ENCODE results near the gene SIRPG. TPM values are rescaled to one million over a fixed set of nuclear protein-coding genes. Genes with fewer than 3 reads are reported as not detected.

The SIRPG gene
- total and polyA plus RNA-seq, 10 of the 15 experiments (the other 5 are each of a cell fraction or from before 2014, with no cell fraction given), result 1.1 to 13.0 (median 4.1) TPM

GRCh38 chr20:1694672-1695071 lies 37.1 kb upstream of the SIRPG start:
- no peaks in the 10 kb centered on the region for H3K79me2 ChIP-seq (ENCODE audit: control insufficient read depth, insufficient read depth, low read length)
- FAIRE-seq (no peak), ATAC-seq (no peak), DNase-seq (ENCODE audit: low read depth, low spot score) (no peak)
- H3K9ac ChIP-seq (ENCODE audit: control insufficient read depth, insufficient read depth, low read length), result no peak overlapping the region
- H3K4me2 ChIP-seq (ENCODE audit: control insufficient read depth, insufficient read depth), result no peak overlapping the region
- no TSS peak for BruUV-seq (replicated peaks)
- H3K27ac ChIP-seq (ENCODE audit: control insufficient read depth, insufficient read depth), result no peak overlapping the region
- ChIA-PET RAD21 (ENCODE audit: unreplicated experiment) (no interaction called here), CTCF (no interaction called here), POLR2A (no interaction called here), SMC1A (ENCODE audit: uncharacterized antibody, unreplicated experiment) (no interaction called here)
- no peak overlapping the region for H2AFZ ChIP-seq (ENCODE audit: control insufficient read depth, low read depth, low read length)
- no peaks in the 10 kb centered on the region for H3K36me3 ChIP-seq (ENCODE audit: control insufficient read depth in 2 of 2, insufficient read depth in 2 of 2, low read length in 1 of 2)
- no peak overlapping the region for H3K4me3 ChIP-seq
- TF ChIP-seq KDM1A (IDR thresholded peaks at IDR 0.05; ENCODE audit: borderline replicate concordance), result no peak
- no peak for TF ChIP-seq CEBPB (IDR thresholded peaks at IDR 0.05; ENCODE audit: borderline replicate concordance in 1 of 2, low read depth in 2 of 2, low read length in 2 of 2)
- no peak for TF ChIP-seq IKZF2 (IDR thresholded peaks at IDR 0.05)
- no peak for TF ChIP-seq SUPT20H (IDR thresholded peaks at IDR 0.05; ENCODE audit: borderline replicate concordance, control insufficient read depth, low read depth, low read length)
- no peak for TF ChIP-seq NFYA (IDR thresholded peaks at IDR 0.05; ENCODE audit: borderline replicate concordance, low read depth, low read length)
- TF ChIP-seq ZNF384 (IDR thresholded peaks at IDR 0.05; ENCODE audit: borderline replicate concordance, low read depth, low read length), result no peak
- TF ChIP-seq CBX5 (IDR thresholded peaks at IDR 0.05; ENCODE audit: low read depth), result no peak
- TF ChIP-seq EGR1 (IDR thresholded peaks at IDR 0.05; ENCODE audit: borderline replicate concordance in 1 of 2, low read depth in 2 of 2, low read length in 2 of 2), result no peak
- no peaks in the 10 kb centered on the region for H3K27me3 ChIP-seq (replicated peaks in 1 of 2; ENCODE audit: control insufficient read depth in 2 of 2, insufficient read depth in 2 of 2, low read length in 1 of 2)
- H3K4me1 ChIP-seq (ENCODE audit: control insufficient read depth, insufficient read depth, low read length), result no peaks in the 10 kb centered on the region
- no peaks in the 10 kb centered on the region for H3K9me3 ChIP-seq (replicated peaks; ENCODE audit: control insufficient read depth, insufficient read depth, low read length)
- in situ Hi-C loops (cut with MboI) (no loop called here), intact Hi-C loops (cut with micrococcal nuclease; ENCODE audit: unreplicated experiment) (no loop called here)
- 0% methylated on average over 3 of the region's 3 CpGs for WGBS (ENCODE audit: insufficient coverage, insufficient replicate concordance, low lambda C conversion rate, missing lambda C conversion rate)
- no peaks in the 10 kb centered on the region for H4K20me1 ChIP-seq (ENCODE audit: control insufficient read depth, insufficient read depth)

- CTCF ChIA-PET, result no interaction called here
- no TSS peak for BruUV-seq (replicated peaks)
- WGBS (ENCODE audit: insufficient coverage, insufficient replicate concordance, low lambda C conversion rate, missing lambda C conversion rate), result 17% methylated on average over 1 of the region's 1 CpG
Observed at GRCh38 chr20:1693427-1693826, 35.8 kb upstream of the SIRPG start.

More at GRCh38 chr20:1693427-1693826, 35.8 kb upstream of the SIRPG start:
- Histone ChIP-seq H3K36me3 (ENCODE audit: control insufficient read depth in 2 of 2, insufficient read depth in 2 of 2, low read length in 1 of 2) (no peaks in the 10 kb centered on the region), H3K27me3 (replicated peaks in 1 of 2; ENCODE audit: control insufficient read depth in 2 of 2, insufficient read depth in 2 of 2, low read length in 1 of 2) (no peaks in the 10 kb centered on the region), H3K4me2 (ENCODE audit: control insufficient read depth, insufficient read depth) (no peak overlapping the region), H4K20me1 (ENCODE audit: control insufficient read depth, insufficient read depth) (no peaks in the 10 kb centered on the region), H3K9me3 (replicated peaks; ENCODE audit: control insufficient read depth, insufficient read depth, low read length) (no peaks in the 10 kb centered on the region), H3K9ac (ENCODE audit: control insufficient read depth, insufficient read depth, low read length) (no peak overlapping the region), H3K4me1 (ENCODE audit: control insufficient read depth, insufficient read depth, low read length) (no peaks in the 10 kb centered on the region), H3K79me2 (ENCODE audit: control insufficient read depth, insufficient read depth, low read length) (no peaks in the 10 kb centered on the region), H2AFZ (ENCODE audit: control insufficient read depth, low read depth, low read length) (no peak overlapping the region), H3K27ac (ENCODE audit: control insufficient read depth, insufficient read depth) (no peak overlapping the region), H3K4me3 (no peak overlapping the region)
- TF ChIP-seq SREBF2 (IDR thresholded peaks at IDR 0.05; ENCODE audit: low read length) (no peak), SP1 (IDR thresholded peaks at IDR 0.05; ENCODE audit: low read depth, low read length) (no peak), CREM (IDR thresholded peaks at IDR 0.05; ENCODE audit: low read depth) (no peak), CBX5 (IDR thresholded peaks at IDR 0.05; ENCODE audit: low read depth) (no peak), BACH1 (IDR thresholded peaks at IDR 0.05; ENCODE audit: borderline replicate concordance) (no peak), PRDM15 (CRISPR knock-in tag; IDR thresholded peaks at IDR 0.05) (no peak), PAX5 (IDR thresholded peaks at IDR 0.05; ENCODE audit: borderline replicate concordance, low read depth, low read length) (no peak)
- intact Hi-C loops (cut with micrococcal nuclease; ENCODE audit: unreplicated experiment) (no loop called here), in situ Hi-C loops (cut with MboI) (no loop called here)
- SMC1A ChIA-PET (ENCODE audit: uncharacterized antibody, unreplicated experiment), result no interaction called here
- ATAC-seq (no peak), FAIRE-seq (no peak), DNase-seq (ENCODE audit: low read depth, low spot score) (no peak)
- RAD21 ChIA-PET (ENCODE audit: unreplicated experiment), result no interaction called here
- POLR2A ChIA-PET, result no interaction called here

Data from GM12878 (cell line).